ENCODE results near the gene MBTPS1.

MBTPS1 gene

DNA sequence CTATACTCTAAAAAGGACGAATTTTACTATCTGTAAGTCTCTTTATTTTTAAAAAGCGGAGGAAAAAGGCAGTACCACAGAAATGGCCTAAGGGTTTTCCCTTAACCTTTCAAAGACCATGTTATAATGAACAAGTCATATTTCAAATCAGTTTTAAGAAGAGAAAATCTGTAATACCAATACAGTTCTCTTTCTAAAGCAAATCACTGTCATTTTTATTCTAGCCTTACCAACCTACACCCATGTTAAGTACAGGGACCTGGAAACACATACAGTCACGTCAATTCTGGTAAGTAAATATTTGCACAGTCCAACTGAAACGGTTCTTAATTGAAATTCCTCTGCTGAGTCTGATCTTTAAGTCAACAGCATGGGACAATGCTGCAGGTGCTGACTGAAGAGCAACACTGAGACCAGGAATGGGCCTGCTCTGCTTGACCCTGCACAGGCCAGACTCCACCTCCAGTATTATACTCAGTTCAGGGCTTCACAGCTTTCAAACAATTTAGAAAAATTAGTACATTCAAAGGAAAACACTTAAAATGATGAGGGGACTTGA lies 20.2 kb downstream of the MBTPS1 start:
- no peak for DNase-seq

DNA sequence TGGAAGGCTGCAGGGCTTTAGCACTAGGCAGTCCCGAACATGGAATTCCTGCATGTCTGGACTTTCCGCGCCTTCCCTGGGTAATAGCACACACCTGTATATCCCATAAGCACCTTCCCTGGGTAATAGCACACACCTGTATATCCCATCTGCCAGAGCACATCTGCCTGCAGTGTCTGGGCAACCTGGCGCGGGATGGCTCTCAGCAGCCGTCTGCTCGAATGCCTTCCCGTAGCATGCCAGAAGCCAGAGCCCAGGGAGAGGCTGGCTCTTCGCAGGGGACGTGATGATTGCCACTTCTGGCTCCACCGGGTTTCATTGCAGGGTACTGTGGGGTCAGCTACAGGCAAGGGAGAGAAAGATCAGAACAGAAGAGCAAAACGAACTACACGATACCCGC lies 21.3 kb downstream of the MBTPS1 start:
- no peak for DNase-seq

DNA sequence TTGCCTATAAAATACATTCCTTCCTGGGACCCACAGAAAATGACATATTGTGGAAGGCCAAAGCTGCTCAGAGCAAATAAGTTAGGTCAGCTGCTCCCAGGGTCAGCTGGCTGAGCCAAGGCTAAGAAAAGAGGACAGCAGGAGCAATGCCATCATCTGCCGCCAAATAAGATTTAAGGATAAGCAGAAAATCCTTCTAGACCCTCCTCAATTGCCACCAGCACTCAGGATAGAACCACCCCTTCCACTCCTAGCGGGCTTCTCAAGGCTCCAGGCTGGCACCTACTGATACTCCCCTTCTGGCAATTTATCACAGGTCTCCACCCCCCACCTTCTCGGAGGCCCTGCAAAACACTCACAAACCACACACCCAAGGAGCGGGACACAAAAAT lies 22.9 kb downstream of the MBTPS1 start:
- no peak for DNase-seq

DNA sequence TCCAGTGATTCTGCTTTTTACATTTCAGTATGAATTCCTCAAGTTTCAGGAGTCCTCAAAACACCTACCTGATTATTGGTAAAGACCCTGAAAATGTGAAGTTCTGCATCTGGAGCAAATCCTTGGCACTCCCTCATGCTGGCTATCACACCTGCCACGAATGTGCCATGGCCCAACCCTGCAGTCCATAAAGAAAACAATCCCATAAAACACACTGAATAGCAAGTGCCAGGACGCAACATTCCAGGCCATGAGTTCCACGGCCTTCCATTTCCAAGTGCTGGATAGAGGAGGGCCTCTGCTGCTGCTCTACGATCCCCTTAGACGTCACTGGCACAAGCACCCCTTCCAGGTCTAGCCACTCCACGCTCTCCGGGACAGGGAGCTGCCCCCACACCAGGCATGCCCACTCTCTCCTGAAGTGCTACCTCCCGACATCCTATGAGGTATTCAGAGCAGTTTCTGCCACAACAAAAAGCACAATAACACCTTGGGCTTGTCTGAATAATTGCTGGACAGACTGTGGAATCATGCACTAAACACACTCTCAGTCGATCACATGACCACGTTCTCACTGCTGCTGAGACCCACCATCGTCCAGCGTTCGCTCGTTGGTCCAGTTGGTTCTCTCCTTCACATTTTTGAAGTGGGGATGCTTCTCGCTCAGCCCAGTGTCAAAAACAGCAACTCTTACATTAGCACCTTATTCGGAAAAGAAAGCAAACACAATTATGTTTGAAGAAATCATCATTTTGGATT lies 23.4 kb downstream of the MBTPS1 start:
- DNase-seq: no peak

DNA sequence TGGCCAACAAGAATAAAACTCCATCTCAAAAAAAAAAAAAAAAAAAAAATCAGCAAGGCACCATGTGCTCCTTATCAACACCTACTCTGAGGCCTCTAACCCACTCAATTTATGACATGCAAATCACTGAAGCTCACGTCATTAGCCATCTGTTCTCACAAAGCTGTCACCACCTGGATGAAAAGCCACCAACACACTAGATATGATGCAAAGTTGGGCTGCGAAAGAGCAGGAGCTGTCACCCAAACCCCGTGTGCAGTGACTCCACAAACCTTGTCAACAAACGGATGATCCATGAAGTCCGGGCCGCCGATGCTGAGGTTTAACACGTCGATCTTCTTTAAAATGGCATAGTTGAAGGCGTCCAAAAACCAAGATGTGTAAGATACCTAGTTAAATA lies 25.3 kb downstream of the MBTPS1 start:
- DNase-seq: no peak

DNA sequence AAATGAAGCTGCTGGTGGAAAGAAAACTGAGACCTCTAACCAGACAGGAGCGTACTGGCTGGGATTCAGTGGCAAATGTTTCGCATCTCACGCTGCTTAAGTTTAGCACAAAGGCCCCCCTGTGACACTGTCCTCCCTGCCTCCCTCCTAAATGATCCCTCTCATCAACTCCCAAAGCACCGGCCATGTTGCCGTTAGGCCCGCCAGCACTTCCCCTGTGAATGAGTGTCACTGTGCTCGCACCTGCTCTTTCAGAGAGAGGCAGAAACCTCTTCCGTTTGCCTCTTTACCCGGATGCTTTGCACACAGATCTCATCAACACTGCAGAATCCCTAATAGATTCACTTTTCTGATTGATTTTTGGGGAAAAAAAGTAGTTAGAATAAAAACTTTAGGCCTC lies 26.5 kb downstream of the MBTPS1 start:
- DNase-seq: no peak

DNA sequence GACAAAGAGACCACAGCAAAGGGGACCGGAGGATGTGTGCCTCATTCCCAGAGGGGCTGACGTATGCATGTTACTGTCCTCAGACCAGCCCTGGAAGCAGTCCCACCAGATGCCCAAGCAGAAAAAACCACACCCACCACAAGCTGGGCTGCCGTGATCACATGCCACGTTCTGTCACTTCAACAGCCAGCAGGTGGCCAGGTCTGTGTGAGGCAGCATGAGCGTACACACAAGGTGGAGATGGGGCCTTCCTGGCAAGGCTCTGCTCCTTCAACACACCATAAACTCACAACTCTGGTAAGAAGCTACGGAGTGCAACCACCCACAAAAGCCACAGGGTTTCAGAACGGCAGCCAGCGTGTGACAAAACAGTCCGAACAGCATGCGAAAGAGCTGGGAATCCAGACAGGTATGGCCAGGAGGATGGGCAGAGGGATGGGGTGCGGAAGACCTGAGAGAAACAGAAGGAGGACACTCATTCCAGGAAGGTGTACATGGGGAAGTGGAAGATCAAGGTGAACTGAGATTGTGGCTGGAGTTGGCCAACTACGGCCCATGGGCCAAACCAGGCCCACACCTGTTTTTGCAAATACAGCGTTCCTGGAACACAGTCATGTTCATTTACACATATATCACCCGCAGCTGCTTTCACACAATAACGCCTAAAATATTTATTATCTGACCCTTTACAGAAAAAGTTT lies 27.9 kb downstream of the MBTPS1 start:
- no peak for DNase-seq

DNA sequence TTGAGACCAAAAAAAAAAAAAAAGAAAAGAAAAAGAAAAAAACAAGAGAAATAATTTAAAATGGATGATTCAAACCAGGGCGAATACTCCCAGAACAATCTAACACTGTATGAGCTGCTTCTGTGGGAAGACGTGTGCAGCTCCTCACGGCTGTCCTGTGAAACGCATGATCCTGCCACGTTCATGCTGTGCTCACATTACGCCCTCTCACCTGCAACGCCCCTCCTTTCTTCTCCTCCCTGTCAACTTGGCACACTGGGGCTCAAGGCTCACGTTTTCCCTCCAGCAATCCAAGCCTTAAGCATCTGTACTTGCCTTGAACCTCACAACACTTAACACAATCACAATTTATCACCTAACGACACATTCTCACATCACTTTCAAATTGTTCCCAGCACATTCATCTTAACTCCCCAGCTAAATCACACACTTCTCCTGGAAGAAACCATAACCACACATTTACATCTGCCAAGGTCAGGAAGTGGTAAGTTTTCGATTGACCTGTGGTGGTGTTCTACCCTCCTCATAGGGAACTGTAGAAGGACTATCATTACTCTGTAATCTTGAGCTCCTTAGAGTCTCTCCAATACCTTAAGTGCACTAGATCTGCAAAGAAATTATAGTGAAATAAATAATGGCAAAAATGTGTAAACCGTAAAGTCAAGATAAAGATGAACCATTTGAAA lies 29.1 kb downstream of the MBTPS1 start:
- no peak for DNase-seq

DNA sequence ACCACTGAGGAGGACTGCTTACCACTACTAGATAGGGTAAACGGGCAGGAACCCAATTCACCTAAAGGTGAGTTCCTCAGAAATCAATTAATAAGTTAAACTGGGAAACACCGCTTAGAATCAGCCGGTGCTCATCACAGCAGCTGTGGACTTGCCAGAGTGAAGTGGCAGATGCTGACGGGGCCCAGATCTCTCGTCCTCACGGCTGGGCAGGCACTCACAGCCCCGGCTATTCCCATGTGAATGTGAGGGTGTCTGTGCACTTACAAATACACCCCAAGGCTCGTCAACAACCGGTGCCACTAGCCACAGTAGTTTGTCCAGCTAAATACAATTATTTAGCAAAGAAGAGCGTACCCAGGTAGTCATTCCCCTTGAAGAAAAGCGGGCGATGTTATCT lies 29.7 kb downstream of the MBTPS1 start:
- DNase-seq: no peak

DNA sequence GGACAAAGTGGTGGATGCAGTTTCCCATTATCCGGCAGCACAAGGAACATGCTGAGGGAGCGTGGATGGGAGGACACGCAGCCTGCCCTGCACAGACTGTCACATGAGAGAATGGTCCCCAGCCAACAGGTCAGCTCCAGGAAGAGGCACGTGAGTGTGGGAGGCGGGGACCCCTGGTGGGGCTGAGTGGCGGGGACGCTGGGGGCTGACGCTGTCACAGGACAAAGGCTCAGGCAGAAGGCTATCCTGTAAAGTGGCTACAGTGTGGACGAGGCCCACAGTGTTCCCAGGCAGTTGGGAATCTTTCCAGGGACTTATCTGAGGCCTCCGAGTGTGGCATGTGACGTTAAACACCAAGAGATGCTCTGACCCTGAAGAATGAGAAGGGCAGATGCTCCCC lies 30.4 kb downstream of the MBTPS1 start:
- DNase-seq: no peak

DNA sequence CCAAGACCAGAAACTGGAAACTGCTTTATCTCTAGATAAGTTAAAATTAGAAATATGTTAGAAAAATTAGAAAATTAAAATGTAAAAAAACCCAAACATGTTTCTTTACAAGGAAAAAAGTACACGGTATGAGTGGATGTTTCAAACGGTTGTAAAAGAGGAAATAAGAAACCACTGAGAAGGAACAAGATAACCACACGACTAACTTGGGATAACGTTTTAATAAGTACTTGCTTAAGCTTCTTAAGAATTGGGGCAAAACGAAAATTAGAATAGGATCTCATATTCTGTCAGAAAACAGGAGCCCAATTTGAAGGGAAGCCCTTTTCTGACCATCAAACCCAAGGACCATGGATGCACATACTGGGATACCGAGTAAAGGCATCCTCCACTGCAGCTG lies 31.0 kb downstream of the MBTPS1 start:
- DNase-seq: no peak

DNA sequence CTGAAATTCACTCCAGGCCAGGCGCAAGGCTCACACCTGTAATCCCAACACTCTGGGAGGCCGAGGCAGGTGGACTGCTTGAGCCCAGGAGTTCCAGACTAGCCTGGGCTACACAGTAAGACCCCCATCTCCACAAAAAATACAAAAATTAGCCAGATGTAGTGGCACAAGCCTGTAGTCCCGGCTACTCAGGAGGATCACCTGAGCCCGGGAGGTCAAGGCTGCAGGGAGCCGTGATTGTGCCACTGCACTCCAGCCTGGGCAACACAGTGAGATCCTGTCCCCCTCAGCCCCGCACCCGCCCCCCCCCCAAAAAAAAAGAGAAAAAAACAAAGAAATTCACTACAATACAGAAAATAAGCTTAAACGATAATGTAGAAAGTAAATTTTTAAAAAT lies 31.5 kb downstream of the MBTPS1 start:
- no peak for DNase-seq

DNA sequence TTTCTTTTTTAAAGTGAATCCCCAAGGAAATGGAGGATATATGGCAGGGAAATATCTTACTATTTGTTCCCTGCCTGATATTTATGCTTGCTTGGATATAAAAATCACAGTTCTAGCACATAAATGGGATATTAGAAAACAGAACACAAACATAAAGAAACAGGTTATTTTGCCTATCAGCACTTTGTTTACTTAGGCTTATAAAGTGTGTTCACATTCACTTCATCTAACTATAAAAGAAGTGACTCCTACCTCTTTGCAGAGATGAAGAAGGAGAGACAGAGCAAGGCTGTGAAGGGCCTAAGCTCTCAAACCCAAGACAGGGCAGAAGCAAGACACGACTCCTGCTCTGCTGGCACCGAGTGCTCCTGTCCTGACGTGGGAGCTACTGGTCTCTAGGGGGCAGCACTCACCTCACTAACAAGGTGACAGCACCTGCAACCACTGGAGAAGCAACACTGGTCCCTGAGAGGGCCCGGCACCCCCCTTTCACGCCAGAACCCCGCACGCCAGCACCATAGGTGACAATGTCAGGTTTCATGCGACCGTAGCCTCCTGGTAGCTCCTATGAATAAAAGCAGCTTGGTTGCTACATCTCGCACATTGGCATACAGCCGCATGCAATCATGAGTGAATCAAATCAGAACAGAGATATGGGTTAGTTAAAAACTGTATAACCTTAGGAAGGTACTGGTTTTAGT lies 32.0 kb downstream of the MBTPS1 start:
- peak in 1 of 2 experiments; percentile 1 for DNase-seq

DNA sequence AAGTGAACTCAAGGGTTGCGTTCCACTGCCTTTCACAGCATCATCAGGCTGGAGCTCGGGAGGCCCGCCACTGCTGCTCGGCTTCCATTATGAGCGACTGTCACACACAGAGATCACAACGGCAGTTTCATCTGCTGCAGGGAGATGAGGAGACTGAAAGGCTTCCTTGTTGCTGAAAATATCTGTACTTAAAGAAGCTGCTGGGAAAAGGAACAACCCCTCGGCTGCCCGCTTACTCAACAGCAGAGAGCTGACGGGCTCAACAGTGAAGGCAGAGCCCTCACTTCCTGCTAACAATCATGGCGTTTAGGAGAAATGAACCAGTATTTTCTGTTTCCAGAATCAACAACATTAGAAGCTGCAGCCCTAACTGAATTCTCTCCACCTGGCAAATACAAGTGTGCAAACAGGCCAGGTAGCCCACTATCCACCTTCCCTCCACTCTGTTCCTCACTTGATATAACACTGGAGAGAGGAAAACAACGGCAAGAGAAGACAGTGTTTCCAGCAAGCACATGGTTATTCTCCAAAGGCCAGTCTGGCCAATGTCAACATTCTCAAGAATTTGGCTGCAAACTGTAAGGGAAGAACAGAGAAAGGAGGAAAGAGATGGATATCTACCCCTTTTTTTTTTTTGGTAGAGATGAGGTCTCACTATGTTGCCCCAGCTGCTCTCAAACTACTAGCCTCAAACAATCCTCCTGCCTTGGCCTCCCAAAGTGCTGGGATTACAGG lies 33.7 kb downstream of the MBTPS1 start:
- no peak for DNase-seq

DNA sequence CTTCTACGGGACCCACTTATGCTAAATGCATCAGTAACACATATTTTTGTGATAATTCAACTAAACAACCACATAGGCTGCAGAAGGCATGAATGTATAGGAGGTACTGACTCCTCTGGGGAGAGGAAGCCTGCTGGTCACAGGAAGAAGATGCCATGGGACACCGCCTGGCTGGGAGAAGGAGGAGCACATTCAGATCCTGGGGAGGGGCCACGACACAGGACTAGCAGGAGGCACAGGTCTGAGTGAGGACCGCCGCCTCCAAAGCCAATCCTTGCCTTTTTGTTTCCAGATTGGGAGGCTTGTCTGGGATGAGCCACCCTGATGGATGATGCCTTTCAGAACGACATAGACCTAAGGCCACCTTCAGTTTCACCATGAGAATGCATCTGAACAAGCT lies 34.6 kb downstream of the MBTPS1 start:
- no peak for DNase-seq

DNA sequence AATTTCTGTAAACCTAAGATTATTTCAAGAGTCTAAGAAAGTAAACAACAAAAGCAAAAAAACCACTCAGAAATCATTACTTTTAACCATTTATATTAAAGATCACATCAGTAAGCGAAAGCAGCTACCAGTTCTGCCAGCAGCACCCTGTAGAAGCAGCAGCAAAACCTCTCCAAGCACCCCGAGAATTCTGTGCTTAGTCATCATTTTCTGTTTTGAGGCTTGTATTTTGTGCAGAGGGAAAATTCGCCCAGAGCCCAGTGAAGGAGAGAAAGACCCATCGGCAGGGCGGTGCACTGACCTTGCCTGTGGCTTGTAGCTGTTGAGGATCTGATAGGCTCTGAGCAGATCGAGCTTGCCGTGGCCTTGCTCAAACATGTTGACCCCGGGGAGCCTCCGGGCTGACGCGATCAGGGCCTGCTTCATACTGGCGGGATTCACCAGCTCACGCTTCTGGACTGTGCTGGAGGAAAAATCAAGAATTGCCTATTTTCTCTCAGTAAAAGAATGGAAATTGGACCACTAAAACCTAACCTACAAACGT lies 35.2 kb downstream of the MBTPS1 start:
- no peak for DNase-seq

DNA sequence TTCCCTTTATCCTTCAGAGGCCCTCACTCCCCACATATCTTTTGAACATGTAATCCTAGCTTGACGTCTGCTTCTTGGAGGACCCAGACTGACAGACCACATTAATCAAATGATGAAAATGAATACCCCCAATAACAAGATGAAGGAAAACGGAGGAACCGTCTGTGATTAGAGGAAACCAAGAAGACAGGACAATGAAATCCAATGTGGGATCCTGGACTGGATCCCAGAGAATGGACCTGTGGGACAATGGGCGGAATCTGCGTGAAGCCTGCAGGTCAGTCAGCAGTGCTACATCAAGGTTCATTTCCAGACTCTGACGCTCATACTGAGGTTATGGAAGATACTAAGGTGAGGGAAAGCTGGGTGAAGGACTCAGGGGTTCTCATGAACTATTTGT lies 35.9 kb downstream of the MBTPS1 start:
- no peak for DNase-seq

DNA sequence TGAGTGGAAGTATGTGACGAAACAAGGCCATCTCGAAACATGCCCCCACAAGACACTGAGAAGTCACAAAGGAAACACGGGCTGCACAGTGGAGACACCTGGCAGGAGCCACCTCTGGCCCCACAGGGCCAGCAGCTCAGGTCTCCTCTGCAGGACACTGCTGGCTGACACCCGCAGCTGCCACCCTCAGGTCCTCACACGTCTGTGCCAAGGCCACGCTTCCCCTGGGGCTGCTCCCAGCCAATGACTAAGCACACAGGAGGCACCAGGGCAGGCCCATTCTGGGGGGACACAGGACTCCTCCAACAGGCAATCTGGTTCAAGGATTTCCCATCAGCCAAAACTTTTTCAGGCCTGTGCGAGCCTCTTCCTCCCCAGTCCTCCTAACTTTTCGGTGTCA lies 36.4 kb downstream of the MBTPS1 start:
- no peak for DNase-seq

DNA sequence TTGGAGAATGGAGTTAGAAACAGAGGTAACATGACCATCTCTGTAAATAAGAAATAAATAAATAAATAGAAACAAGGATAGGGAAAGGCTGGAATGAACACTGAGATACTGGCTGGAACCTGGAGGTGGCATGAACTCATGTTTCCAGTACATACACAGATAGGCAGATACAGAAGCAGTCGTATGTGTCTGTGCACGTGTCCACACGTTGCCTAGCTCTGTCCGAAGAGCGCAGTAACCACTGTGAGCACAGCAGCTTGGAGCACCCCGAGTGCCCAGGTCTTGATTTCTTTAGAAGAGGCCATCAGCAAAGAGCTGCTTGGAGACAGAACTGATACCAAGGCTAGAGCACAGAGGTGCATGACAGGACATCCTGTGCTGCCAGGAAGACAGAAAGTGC lies 37.1 kb downstream of the MBTPS1 start:
- no peak for DNase-seq

DNA sequence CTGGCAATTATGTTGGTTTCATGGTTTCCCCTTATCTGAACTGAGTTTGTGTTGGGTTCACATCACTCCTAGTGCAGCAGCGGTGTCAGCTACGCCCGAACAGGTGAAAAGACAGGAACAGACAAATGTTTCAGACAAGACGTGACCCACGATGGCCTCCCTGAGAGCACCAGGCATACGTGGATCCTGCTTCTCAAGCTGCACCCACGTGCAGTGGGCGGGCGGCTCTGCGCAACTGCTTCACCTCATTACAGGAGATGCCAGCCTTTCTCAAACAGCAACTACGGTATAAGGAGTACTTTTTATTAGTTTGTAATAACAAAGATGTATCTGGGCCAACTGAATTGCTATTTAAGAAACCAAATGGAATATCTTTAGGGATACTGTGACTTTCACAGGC lies 41.4 kb downstream of the MBTPS1 start:
- DNase-seq: no peak

DNA sequence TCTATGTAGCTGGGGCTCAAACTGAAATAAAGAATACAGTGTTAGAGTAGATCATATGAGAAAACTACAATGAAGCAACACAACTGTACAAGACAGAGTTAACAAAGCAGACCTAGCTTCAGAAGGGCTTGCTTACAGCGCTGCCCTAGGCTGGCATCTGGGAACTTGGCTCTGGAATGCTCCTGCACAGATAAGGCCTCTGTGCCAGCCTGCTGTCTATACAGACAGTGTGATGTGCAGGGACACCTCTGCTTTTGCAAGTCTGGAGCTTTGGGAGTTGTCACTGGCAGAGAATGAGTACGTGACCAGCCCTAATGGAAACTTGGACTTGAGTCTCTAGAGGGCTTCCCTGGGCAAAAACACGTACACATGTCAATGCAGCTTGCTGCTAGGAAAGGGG lies 42.0 kb downstream of the MBTPS1 start:
- DNase-seq: no peak

DNA sequence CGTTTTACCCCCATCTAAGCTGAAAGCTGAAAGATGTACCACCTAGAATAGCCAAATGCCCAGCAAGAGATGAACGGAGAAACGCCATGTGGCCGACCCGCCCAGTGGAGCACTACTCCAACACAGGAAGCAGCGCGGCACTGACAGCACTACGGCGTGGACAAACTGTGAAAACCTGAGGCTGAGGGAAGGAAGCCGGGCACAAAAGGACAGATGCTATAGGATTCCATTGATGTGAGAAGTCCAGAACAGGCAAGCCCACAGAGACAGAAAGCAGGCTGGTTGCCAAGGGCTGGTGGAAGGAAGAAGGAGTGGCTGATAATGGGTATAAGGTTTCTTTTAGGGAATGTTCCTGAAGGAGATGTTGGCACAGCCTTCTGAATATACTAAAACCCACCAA lies 44.7 kb downstream of the MBTPS1 start:
- no peak for DNase-seq
